Measurements from ENCODE around the gene ERC1.
"Not testable (repeated sequence)": the region's sequence is repeated elsewhere in the genome, so short reads cannot be mapped to it uniquely, and the experiment has no call there.

Gene ERC1

DNA sequence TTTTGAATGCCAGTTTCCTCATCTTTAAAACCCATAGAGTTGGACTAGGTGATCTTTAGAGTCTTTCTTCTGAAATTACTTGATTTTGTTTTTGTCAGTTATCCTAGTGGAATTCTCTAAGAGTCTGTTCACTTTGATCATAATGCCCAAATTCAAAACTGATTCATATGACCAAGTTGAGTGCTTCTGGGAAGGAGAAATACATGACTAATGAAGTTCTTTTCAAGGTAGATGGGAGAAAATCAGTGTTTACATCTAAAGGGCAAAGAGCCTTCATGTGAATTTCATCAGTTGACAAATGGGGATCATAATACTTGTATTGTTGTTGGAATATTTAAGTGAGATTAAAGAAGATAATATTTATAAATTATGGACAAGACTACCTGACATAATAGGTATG is 53.2 kb downstream of the ERC1 start:
- POLR2A ChIA-PET: no interaction called here
- DNase-seq (ENCODE audit: low read depth, low spot score): no peak
- CTCF ChIA-PET: no interaction called here
- no peak for TF ChIP-seq CTCF (IDR thresholded peaks at IDR 0.05; ENCODE audit: insufficient read depth, low read length, missing control alignments)
- no peak overlapping the region for H3K4me3 ChIP-seq (ENCODE audit: low read depth, low read length)

- no peak for TF ChIP-seq CTCF (IDR thresholded peaks at IDR 0.05; ENCODE audit: insufficient read depth, low read length, missing control alignments)
- H3K4me3 ChIP-seq (ENCODE audit: low read depth, low read length): no peak overlapping the region
- DNase-seq (ENCODE audit: low read depth, low spot score): peak; percentile 3
- POLR2A ChIA-PET: no interaction called here
- CTCF ChIA-PET: no interaction called here
Measured at GRCh38 chr12:1044696-1045095, 53.7 kb downstream of the ERC1 start.

- TF ChIP-seq CTCF (IDR thresholded peaks at IDR 0.05; ENCODE audit: insufficient read depth, low read length, missing control alignments): no peak
- DNase-seq (ENCODE audit: low read depth, low spot score): no peak
- CTCF ChIA-PET: no interaction called here
Measured at GRCh38 chr12:1046727-1047126, 55.7 kb downstream of the ERC1 start.

DNA sequence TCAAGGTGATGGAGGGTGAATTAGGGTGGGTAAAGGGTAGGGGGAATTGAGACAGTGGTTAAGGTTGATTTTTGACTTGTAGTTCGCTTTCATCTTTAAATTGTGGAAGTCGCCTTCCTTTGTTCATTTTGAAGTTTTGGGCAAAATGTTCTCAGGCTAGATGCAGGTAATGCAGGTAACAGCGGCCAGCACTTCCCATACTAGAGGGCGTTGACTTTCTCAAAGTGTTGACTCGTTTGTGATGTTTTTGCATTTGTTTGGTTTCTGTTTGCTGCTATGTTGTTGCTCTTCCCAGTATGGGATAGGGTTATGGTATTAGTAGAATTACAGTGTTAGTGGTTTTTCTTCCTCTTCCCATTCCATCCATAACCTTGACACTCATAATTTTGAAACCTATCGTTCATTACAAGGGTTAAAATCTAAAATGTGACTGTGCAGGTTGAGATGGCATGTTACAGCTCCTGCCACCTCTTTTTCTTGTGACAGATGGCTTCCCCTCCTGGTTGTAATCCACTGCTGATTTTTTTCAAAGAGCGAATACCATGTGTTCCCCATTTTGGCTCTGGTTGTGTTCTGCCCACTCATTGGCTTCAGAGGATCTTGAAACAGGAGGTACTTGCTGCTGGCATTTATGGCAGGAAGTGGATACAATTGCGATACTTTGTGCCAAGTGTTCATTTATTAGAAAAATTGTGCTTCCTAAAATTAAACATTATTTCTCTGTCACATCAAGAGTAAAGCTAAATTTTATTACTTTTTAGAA is 57.1 kb downstream of the ERC1 start:
- TF ChIP-seq CTCF (IDR thresholded peaks at IDR 0.05; ENCODE audit: insufficient read depth, low read length, missing control alignments): no peak
- CTCF ChIA-PET: interaction anchor here (0.6 kb wide), 1 partner anchor 98 kb away, joined by 4 read pairs; the partner anchor contains the start of gene RAD52
- DNase-seq (ENCODE audit: low read depth, low spot score): no peak
- no peak overlapping the region for H3K4me3 ChIP-seq (ENCODE audit: low read depth, low read length)
- POLR2A ChIA-PET: no interaction called here

More at GRCh38 chr12:1046727-1047126, 55.7 kb downstream of the ERC1 start:
- H3K4me3 ChIP-seq (ENCODE audit: low read depth, low read length): no peak overlapping the region
- POLR2A ChIA-PET: no interaction called here

DNA sequence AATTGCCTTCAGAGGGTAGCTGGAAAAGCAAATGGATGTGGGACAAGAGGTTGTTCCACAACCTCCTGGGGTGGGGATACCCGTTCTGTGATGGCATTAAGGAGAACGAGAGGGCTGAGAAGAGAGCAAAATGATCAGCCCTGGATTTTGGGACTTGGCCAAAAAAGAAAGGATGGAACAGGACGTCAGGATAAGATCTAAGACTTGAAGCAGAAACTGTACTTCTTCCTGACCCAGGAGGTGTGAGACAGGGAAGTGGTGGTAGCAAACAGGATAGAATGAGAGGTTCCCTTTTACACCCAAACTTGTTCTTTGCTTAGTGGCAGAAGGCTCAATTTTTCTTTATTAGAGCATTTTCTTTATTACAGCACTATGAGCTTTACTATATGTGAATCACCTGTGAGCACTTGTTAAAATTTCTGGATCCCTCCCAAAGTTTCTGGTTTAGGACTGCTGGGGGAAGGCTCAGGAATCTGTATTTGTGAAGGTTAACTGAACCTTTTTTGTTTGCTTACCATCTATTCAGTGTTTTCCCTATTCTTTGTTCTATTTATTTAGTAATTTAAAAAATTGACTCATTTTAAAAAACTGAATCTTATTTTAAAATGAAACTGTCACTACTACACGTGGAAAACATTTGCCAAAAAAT is 59.2 kb downstream of the ERC1 start:
- ChIA-PET CTCF (interaction anchor here (1.2 kb wide), 1 partner anchor 43 kb away, joined by 4 read pairs; no protein-coding TSS in a partner anchor), POLR2A (no interaction called here)
- no peak for TF ChIP-seq CTCF (IDR thresholded peaks at IDR 0.05; ENCODE audit: insufficient read depth, low read length, missing control alignments)
- H3K4me3 ChIP-seq (ENCODE audit: low read depth, low read length): no peak overlapping the region
- no peak for DNase-seq (ENCODE audit: low read depth, low spot score)

DNA sequence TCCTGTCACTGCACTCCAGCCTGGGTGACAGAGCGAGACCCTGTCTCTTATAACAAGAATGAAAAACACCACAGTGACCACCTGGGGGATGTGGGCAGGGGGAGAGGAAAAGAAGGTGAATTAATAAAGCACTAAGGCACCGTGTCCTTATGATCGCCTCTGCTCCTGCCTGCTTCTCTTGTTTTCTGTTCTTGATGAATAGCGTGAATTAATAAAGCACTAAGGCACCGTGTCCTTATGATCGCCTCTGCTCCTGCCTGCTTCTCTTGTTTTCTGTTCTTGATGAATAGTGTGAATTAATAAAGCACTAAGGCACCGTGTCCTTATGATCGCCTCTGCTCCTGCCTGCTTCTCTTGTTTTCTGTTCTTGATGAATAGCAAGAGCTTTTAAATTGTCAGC is 60.6 kb downstream of the ERC1 start:
- ChIA-PET POLR2A (interaction anchor here (0.6 kb wide), 1 partner anchor 19 kb away, joined by 3 read pairs; no protein-coding TSS in a partner anchor), CTCF (interaction anchor here (0.6 kb wide), 1 partner anchor 41 kb away, joined by 3 read pairs; no protein-coding TSS in a partner anchor)
- H3K4me3 ChIP-seq (ENCODE audit: low read depth, low read length); DNase-seq (ENCODE audit: low read depth, low spot score): not testable (repeated sequence)
